ENCODE results near the gene ANXA1. TPM values are rescaled to one million over a fixed set of nuclear protein-coding genes. Genes with fewer than 3 reads are reported as not detected.

Gene ANXA1
- total and polyA plus RNA-seq, 10 of the 15 experiments (the other 5 are each of a cell fraction or from before 2014, with no cell fraction given): 6.6 to 30.1 (median 12.6) TPM

DNA sequence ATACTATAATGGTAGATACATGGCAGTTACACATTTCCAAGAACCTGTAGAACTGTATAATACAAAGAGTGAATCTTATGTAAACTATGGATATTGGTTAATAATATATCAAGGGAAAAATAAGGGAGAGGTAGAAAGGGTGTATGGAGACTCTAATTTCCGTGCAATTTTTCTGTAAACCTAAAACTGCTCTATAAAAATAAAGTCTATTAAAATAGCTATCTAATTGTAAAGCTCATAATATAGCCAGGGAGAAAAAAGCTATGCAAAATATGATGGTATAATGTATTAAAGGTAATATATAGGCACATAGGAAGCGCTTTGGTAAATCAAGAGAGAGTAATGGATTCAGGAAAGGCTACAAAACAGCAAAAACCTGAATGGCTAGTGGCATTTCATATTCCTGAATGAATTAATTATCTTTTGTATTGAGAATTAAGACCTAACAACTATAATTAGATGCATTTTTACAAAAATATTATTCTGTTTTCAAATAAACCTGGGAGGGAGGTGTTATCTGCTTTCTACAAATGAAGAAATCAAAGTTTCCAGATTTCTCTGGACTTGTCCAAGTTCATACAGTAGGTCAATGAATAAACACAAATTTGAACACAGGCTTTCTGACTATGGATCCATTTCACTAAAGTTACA lies 22.8 kb downstream of the ANXA1 start:
- no peak overlapping the region for H3K4me2 ChIP-seq (ENCODE audit: control insufficient read depth, insufficient read depth)
- no peaks in the 10 kb centered on the region for H3K79me2 ChIP-seq (ENCODE audit: control insufficient read depth, insufficient read depth, low read length)
- H3K27ac ChIP-seq (ENCODE audit: control insufficient read depth, insufficient read depth): no peak overlapping the region
- intact Hi-C loops (cut with micrococcal nuclease; ENCODE audit: unreplicated experiment): no loop called here
- no TSS peak for BruUV-seq (replicated peaks)
- H3K9me3 ChIP-seq (replicated peaks; ENCODE audit: control insufficient read depth, insufficient read depth, low read length): no peaks in the 10 kb centered on the region
- H3K4me3 ChIP-seq: no peak overlapping the region
- ChIA-PET RAD21 (ENCODE audit: unreplicated experiment) (interaction anchor here (0.8 to 1.9 kb wide), 2 partner anchors 8 to 67 kb away, joined by 4 to 5 read pairs; no protein-coding TSS in a partner anchor), SMC1A (ENCODE audit: uncharacterized antibody, unreplicated experiment) (interaction anchor here (0.6 to 1.5 kb wide), 3 partner anchors 11 to 67 kb away, joined by 3 to 4 read pairs (median 3); no protein-coding TSS in a partner anchor), POLR2A (interaction anchor here (0.6 kb wide), 2 partner anchors 51 to 1568 kb away, joined by 3 to 4 read pairs; no protein-coding TSS in a partner anchor), CTCF (interaction anchor here (4.8 kb wide), 1 partner anchor 67 kb away, joined by 18 read pairs; no protein-coding TSS in a partner anchor)
- 84% methylated on average over 2 of the region's 2 CpGs for WGBS (ENCODE audit: insufficient coverage, insufficient replicate concordance, low lambda C conversion rate, missing lambda C conversion rate)
- H3K36me3 ChIP-seq (ENCODE audit: control insufficient read depth in 2 of 2, insufficient read depth in 2 of 2, low read length in 1 of 2): no peaks in the 10 kb centered on the region
- peaks cover under 1% of the 10 kb centered on the region; the same call in 1 of the 2 replicates for H3K4me1 ChIP-seq (ENCODE audit: control insufficient read depth, insufficient read depth, low read length)
- FAIRE-seq: no peak
- in situ Hi-C loops (cut with MboI): no loop called here
- H2AFZ ChIP-seq (ENCODE audit: control insufficient read depth, low read depth, low read length): no peak overlapping the region
- no peak overlapping the region for H3K9ac ChIP-seq (ENCODE audit: control insufficient read depth, insufficient read depth, low read length)
- H4K20me1 ChIP-seq (ENCODE audit: control insufficient read depth, insufficient read depth): no peaks in the 10 kb centered on the region
- TF ChIP-seq, protein P1, sequence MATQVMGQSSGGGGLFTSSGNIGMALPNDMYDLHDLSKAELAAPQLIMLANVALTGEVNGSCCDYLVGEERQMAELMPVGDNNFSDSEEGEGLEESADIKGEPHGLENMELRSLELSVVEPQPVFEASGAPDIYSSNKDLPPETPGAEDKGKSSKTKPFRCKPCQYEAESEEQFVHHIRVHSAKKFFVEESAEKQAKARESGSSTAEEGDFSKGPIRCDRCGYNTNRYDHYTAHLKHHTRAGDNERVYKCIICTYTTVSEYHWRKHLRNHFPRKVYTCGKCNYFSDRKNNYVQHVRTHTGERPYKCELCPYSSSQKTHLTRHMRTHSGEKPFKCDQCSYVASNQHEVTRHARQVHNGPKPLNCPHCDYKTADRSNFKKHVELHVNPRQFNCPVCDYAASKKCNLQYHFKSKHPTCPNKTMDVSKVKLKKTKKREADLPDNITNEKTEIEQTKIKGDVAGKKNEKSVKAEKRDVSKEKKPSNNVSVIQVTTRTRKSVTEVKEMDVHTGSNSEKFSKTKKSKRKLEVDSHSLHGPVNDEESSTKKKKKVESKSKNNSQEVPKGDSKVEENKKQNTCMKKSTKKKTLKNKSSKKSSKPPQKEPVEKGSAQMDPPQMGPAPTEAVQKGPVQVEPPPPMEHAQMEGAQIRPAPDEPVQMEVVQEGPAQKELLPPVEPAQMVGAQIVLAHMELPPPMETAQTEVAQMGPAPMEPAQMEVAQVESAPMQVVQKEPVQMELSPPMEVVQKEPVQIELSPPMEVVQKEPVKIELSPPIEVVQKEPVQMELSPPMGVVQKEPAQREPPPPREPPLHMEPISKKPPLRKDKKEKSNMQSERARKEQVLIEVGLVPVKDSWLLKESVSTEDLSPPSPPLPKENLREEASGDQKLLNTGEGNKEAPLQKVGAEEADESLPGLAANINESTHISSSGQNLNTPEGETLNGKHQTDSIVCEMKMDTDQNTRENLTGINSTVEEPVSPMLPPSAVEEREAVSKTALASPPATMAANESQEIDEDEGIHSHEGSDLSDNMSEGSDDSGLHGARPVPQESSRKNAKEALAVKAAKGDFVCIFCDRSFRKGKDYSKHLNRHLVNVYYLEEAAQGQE (IDR thresholded peaks at IDR 0.05; ENCODE audit: low read depth, low read length): no peak
- TF ChIP-seq, protein P2, sequence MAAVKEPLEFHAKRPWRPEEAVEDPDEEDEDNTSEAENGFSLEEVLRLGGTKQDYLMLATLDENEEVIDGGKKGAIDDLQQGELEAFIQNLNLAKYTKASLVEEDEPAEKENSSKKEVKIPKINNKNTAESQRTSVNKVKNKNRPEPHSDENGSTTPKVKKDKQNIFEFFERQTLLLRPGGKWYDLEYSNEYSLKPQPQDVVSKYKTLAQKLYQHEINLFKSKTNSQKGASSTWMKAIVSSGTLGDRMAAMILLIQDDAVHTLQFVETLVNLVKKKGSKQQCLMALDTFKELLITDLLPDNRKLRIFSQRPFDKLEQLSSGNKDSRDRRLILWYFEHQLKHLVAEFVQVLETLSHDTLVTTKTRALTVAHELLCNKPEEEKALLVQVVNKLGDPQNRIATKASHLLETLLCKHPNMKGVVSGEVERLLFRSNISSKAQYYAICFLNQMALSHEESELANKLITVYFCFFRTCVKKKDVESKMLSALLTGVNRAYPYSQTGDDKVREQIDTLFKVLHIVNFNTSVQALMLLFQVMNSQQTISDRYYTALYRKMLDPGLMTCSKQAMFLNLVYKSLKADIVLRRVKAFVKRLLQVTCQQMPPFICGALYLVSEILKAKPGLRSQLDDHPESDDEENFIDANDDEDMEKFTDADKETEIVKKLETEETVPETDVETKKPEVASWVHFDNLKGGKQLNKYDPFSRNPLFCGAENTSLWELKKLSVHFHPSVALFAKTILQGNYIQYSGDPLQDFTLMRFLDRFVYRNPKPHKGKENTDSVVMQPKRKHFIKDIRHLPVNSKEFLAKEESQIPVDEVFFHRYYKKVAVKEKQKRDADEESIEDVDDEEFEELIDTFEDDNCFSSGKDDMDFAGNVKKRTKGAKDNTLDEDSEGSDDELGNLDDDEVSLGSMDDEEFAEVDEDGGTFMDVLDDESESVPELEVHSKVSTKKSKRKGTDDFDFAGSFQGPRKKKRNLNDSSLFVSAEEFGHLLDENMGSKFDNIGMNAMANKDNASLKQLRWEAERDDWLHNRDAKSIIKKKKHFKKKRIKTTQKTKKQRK (IDR thresholded peaks at IDR 0.05; ENCODE audit: low read depth, low read length): no peak
- no peak for TF ChIP-seq KDM1A (IDR thresholded peaks at IDR 0.05; ENCODE audit: borderline replicate concordance)
- TF ChIP-seq ZNF274 (IDR thresholded peaks at IDR 0.05; ENCODE audit: insufficient read depth, insufficient read length): no peak
- TF ChIP-seq NBN (IDR thresholded peaks at IDR 0.05): no peak
- no peak for TF ChIP-seq MEF2B (IDR thresholded peaks at IDR 0.05; ENCODE audit: partially characterized antibody, poor library complexity, severe bottlenecking)
- TF ChIP-seq IRF4 (IDR thresholded peaks at IDR 0.05; ENCODE audit: low read depth, low read length): no peak
- no peak for TF ChIP-seq SREBF1 (IDR thresholded peaks at IDR 0.05; ENCODE audit: low read length)
- no peak for TF ChIP-seq LARP7 (IDR thresholded peaks at IDR 0.05)
- no peak for TF ChIP-seq RELA (IDR thresholded peaks at IDR 0.05; ENCODE audit: borderline replicate concordance, partially characterized antibody)
- TF ChIP-seq STAT1 (conservative IDR thresholded peaks at IDR 0.05): no peak
- TF ChIP-seq EZH2 (IDR thresholded peaks at IDR 0.05; ENCODE audit: borderline replicate concordance, control insufficient read depth, low read depth, low read length): no peak
- TF ChIP-seq, protein P3, sequence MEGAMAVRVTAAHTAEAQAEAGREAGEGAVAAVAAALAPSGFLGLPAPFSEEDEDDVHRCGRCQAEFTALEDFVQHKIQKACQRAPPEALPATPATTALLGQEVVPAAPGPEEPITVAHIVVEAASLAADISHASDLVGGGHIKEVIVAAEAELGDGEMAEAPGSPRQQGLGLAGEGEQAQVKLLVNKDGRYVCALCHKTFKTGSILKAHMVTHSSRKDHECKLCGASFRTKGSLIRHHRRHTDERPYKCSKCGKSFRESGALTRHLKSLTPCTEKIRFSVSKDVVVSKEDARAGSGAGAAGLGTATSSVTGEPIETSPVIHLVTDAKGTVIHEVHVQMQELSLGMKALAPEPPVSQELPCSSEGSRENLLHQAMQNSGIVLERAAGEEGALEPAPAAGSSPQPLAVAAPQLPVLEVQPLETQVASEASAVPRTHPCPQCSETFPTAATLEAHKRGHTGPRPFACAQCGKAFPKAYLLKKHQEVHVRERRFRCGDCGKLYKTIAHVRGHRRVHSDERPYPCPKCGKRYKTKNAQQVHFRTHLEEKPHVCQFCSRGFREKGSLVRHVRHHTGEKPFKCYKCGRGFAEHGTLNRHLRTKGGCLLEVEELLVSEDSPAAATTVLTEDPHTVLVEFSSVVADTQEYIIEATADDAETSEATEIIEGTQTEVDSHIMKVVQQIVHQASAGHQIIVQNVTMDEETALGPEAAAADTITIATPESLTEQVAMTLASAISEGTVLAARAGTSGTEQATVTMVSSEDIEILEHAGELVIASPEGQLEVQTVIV (IDR thresholded peaks at IDR 0.05; ENCODE audit: borderline replicate concordance, partially characterized antibody): no peak
- TF ChIP-seq SMC3 (IDR thresholded peaks at IDR 0.05; ENCODE audit: borderline replicate concordance, low read length): no peak
- TF ChIP-seq CREB1 (IDR thresholded peaks at IDR 0.05; ENCODE audit: low read depth): no peak
- ATAC-seq: no peak
- no peaks in the 10 kb centered on the region for H3K27me3 ChIP-seq (replicated peaks in 1 of 2; ENCODE audit: control insufficient read depth in 2 of 2, insufficient read depth in 2 of 2, low read length in 1 of 2)
- DNase-seq (ENCODE audit: low read depth, low spot score): no peak

Data from GM12878 (cell line).